Vagina (tissue), 2 donors: ENCODE results near the gene ITPR3.

Experiments used
- CTCF ChIP-seq, 3 experiments: fragments of 450-650 bp in 2 of 3; fragments of 200-600 bp in 1 of 3; sonication (generic) in 1 of 3; IDR thresholded peaks; one replicate each; pipeline ENCODE4 v1.5.1; 2017 to 2019; ENCODE audit warnings: antibody characterized with exemption in 3 of 3, mild to moderate bottlenecking in 2 of 3, moderate library complexity in 2 of 3
- POLR2A ChIP-seq, 2 donors: fragments of 450-650 bp; IDR thresholded peaks; one replicate each; pipeline ENCODE4 v1.6.1; 2017; ENCODE audit warnings: antibody characterized with exemption in 2 of 2, mild to moderate bottlenecking in 2 of 2, moderate library complexity in 2 of 2
- POLR2AphosphoS5 ChIP-seq, 2 donors: sonication (generic); formaldehyde crosslinking; IDR thresholded peaks; one replicate each; pipeline ENCODE4 v1.9.0; 2017; ENCODE audit warnings: antibody characterized with exemption in 2 of 2, mild to moderate bottlenecking in 2 of 2, low read depth in 1 of 2; ENCODE audit not compliant: insufficient read depth in 1 of 2

GRCh38 chr6:33739571-33739970, 118.4 kb downstream of the ITPR3 start:
- TF ChIP-seq CTCF (IDR thresholded peaks at IDR 0.05) = no peak
- TF ChIP-seq POLR2AphosphoS5 (IDR thresholded peaks at IDR 0.05; ENCODE audit: insufficient read depth in 1 of 2, low read depth in 1 of 2) = no peak
- TF ChIP-seq POLR2A (IDR thresholded peaks at IDR 0.05) = no peak
